Esophagus muscularis mucosa (tissue), 4 donors: Measurements from ENCODE around the gene C1orf105. TPM values are rescaled to one million over a fixed set of nuclear protein-coding genes. Genes with fewer than 3 reads are reported as not detected.

ENCODE experiments used
- DNase-seq: peaks from one replicate; pipeline ENCODE4 v3.0.0-alpha.2; 2017; ENCODE audit errors: extremely low spot score
- H3K27ac ChIP-seq, 4 donors: fragments of 200-600 bp; sonication (generic); replicated peaks in 1 of 4; 1 replicate in 3 of 4; 2 replicates in 1 of 4; pipeline ENCODE4 v1.5.1; 2016 to 2019; ENCODE audit warnings: mild to moderate bottlenecking in 1 of 4
- H3K27me3 ChIP-seq, 4 donors: fragments of 200-600 bp; sonication (generic); one replicate each; pipeline versions ENCODE4 v1.5.1 to v1.6.0; 2016 to 2019
- H3K36me3 ChIP-seq, 4 donors: fragments of 200-600 bp; sonication (generic); one replicate each; pipeline ENCODE4 v1.5.1; 2016 to 2019
- H3K4me1 ChIP-seq, 4 donors: fragments of 200-600 bp; sonication (generic); one replicate each; pipeline ENCODE4 v1.5.1; 2016 to 2019
- H3K4me3 ChIP-seq, 4 donors: fragments of 200-600 bp; sonication (generic); 1 replicate in 2 of 4; 2 replicates in 2 of 4; pipeline ENCODE4 v1.5.1; 2016 to 2019; ENCODE audit warnings: mild to moderate bottlenecking in 4 of 4, moderate library complexity in 1 of 4
- H3K9me3 ChIP-seq, 4 donors: fragments of 200-600 bp; sonication (generic); 1 replicate in 3 of 4; 2 replicates in 1 of 4; pipeline ENCODE4 v1.5.1; 2016 to 2019
- CTCF ChIP-seq, 3 experiments: fragments of 200-600 bp in 2 of 3; fragments of 450-650 bp in 1 of 3; sonication (generic) in 2 of 3; IDR thresholded peaks; one replicate each; pipeline ENCODE4 v1.5.1; 2017 to 2019; ENCODE audit warnings: antibody characterized with exemption in 3 of 3, mild to moderate bottlenecking in 2 of 3, moderate library complexity in 1 of 3
- EP300 ChIP-seq: sonication (generic); formaldehyde crosslinking; IDR thresholded peaks from one replicate; pipeline ENCODE4 v1.6.1; 2017; ENCODE audit warnings: antibody characterized with exemption
- POLR2A ChIP-seq: fragments of 450-650 bp; IDR thresholded peaks from one replicate; pipeline ENCODE4 v1.6.1; 2017; ENCODE audit warnings: antibody characterized with exemption, moderate library complexity, mild to moderate bottlenecking, low read depth
- POLR2AphosphoS5 ChIP-seq, 2 donors: sonication (generic); formaldehyde crosslinking; IDR thresholded peaks; one replicate each; pipeline ENCODE4 v1.6.1; 2017; ENCODE audit warnings: antibody characterized with exemption in 2 of 2
- WGBS: methylation state at CpG from one replicate; pipeline ENCODE4 v1.1.5; 2018; 5-methylcytosine and 5-hydroxymethylcytosine counted together
- intact Hi-C: fragments of 100-400 bp; cut with DNase I; formaldehyde crosslinking; loops from one replicate; pipeline ENCODE4 v1.15.1; 2023
- total RNA-seq, 4 donors: library from RNA; depleted of rRNA; stranded (reverse); fragments of >200 nt; gene quantifications; one replicate each; pipeline versions ENCODE4 v1.1.0 to v1.2.1, GENCODE V29; 2016

C1orf105 gene
- total RNA-seq, 4 donors from 2014 or later, result not detected

- Histone ChIP-seq H3K4me3 (peak overlapping the region in 1 of 4 donors; percentile 0), H3K9me3 (no peaks in the 10 kb centered on the region), H3K27me3 (no peaks in the 10 kb centered on the region), H3K4me1 (peaks cover 22 to 84% (median 63%) of the 10 kb centered on the region in 4 donors), H3K27ac (peak overlapping the region; percentile 64 to 70 (median 68)), H3K36me3 (no peaks in the 10 kb centered on the region)
- TF ChIP-seq POLR2AphosphoS5 (IDR thresholded peaks at IDR 0.05) (no peak), POLR2A (no peak), CTCF (IDR thresholded peaks at IDR 0.05) (no peak), EP300 (no peak)
- 18% methylated on average over 4 of the region's 4 CpGs for WGBS
- intact Hi-C loops, result loop anchor here (10.0 kb wide), 1 partner anchor 69 kb away; no protein-coding TSS in a partner anchor
- no peak for DNase-seq
Observed at GRCh38 chr1:172394141-172394751, 26.2 kb upstream of the C1orf105 start.

- intact Hi-C loops, result loop anchor here (5.0 to 10.0 kb wide), 2 partner anchors 33 to 70 kb away; no protein-coding TSS in a partner anchor
- no peak overlapping the region for H3K4me3 ChIP-seq
- TF ChIP-seq CTCF (IDR thresholded peaks at IDR 0.05) (no peak), POLR2A (no peak), EP300 (no peak), POLR2AphosphoS5 (IDR thresholded peaks at IDR 0.05) (no peak)
- no peaks in the 10 kb centered on the region for H3K9me3 ChIP-seq
- WGBS, result 79% methylated on average over 5 of the region's 5 CpGs
- H3K27ac ChIP-seq, result peak overlapping the region; percentile 64 to 70 (median 68)
- H3K36me3 ChIP-seq, result no peaks in the 10 kb centered on the region
- DNase-seq, result no peak
- peaks cover 25 to 89% (median 68%) of the 10 kb centered on the region in 4 donors for H3K4me1 ChIP-seq
- no peaks in the 10 kb centered on the region for H3K27me3 ChIP-seq
Observed at GRCh38 chr1:172394811-172395210, 25.7 kb upstream of the C1orf105 start.

GRCh38 chr1:172395576-172395975 lies 24.9 kb upstream of the C1orf105 start:
- no peak for DNase-seq
- TF ChIP-seq POLR2A (no peak), POLR2AphosphoS5 (IDR thresholded peaks at IDR 0.05) (no peak), EP300 (no peak), CTCF (IDR thresholded peaks at IDR 0.05) (no peak)
- H3K36me3 ChIP-seq, result no peaks in the 10 kb centered on the region
- H3K27me3 ChIP-seq, result no peaks in the 10 kb centered on the region
- H3K4me1 ChIP-seq, result peaks cover 29 to 92% (median 71%) of the 10 kb centered on the region in 4 donors
- intact Hi-C loops, result loop anchor here (5.0 to 10.0 kb wide), 2 partner anchors 33 to 71 kb away; no protein-coding TSS in a partner anchor
- no peaks in the 10 kb centered on the region for H3K9me3 ChIP-seq
- H3K4me3 ChIP-seq, result no peak overlapping the region
- peak overlapping the region; percentile 1 to 69 (median 66) for H3K27ac ChIP-seq
- 67% methylated on average over 3 of the region's 3 CpGs for WGBS

- Histone ChIP-seq H3K4me3 (no peak overlapping the region), H3K4me1 (peaks cover 29 to 82% (median 70%) of the 10 kb centered on the region in 4 donors), H3K27ac (peak overlapping the region; percentile 75 to 82 (median 82)), H3K36me3 (no peaks in the 10 kb centered on the region), H3K27me3 (no peaks in the 10 kb centered on the region), H3K9me3 (no peaks in the 10 kb centered on the region)
- intact Hi-C loops, result loop anchor here (5.0 to 10.0 kb wide), 2 partner anchors 35 to 72 kb away; no protein-coding TSS in a partner anchor
- no peak for DNase-seq
- TF ChIP-seq POLR2AphosphoS5 (IDR thresholded peaks at IDR 0.05) (no peak), EP300 (no peak), CTCF (IDR thresholded peaks at IDR 0.05) (no peak), POLR2A (no peak)
- 36% methylated on average over 3 of the region's 3 CpGs for WGBS
Observed at GRCh38 chr1:172397221-172397620, 23.3 kb upstream of the C1orf105 start.
